ENCODE results near the gene ZNF687.
A peak's percentile ranks its signal among the peaks of the same experiment; 100 is the strongest.
"Not testable (repeated sequence)": the region's sequence is repeated elsewhere in the genome, so short reads cannot be mapped to it uniquely, and the experiment has no call there.

Gene ZNF687

GRCh38 chr1:151281969-151282882 lies at the start of gene ZNF687:
Gene ZNF687, plus strand, starts transcription at chr1:151282299. Its CDS starts 3,993 bp downstream, at chr1:151286292.
- peak; percentile 100 for DNase-seq

GRCh38 chr1:151235235-151235634 lies 46.9 kb upstream of the ZNF687 start:
- DNase-seq, result no peak

GRCh38 chr1:151237678-151238466 lies 44.2 kb upstream of the ZNF687 start:
- no peak for DNase-seq

DNA sequence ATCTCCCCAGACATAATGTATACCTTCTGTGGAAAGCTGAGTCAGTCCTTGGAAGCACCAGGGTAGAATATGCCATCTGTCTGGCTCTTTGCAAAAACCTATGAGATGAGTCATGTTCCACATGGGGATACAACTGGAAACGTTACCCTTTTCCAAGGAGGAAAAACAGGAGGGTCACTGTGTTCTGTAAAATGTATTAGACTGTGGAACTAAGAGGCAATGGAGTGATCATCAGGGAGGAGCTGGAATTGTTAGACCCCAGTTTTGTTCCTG lies 43.7 kb upstream of the ZNF687 start:
- peak; percentile 82 for DNase-seq

GRCh38 chr1:151242442-151242841 lies 39.7 kb upstream of the ZNF687 start:
- no peak for DNase-seq

- no peak for DNase-seq
These were observed 38.3 kb upstream of the ZNF687 start for GRCh38 chr1:151243683-151244216.

DNA sequence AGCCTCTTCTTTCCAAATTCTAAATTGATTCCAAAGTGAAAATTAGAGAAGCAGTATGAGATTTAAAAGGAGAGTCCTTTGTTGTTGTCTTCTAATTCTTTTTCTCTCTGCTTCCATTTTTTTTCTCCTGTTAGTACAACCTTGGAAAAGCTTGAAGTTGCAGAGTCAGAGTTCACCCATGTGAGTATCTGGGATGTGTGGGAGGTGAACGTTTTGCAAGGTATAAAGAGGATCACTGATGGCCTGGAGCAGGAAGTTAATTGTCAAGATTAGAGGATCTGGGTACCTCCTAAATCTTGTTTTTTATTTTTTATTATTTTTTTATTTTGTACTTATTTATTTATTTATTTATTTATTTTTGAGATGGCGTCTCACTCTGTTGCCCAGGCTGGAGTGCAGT lies 35.3 kb upstream of the ZNF687 start:
- no peak for DNase-seq

- DNase-seq, result peak; percentile 78
These were observed 30.2 kb upstream of the ZNF687 start for GRCh38 chr1:151251656-151252470.

- DNase-seq, result peak; percentile 92
These were observed 27.6 kb upstream of the ZNF687 start, which contains the start of gene PSMD4 for GRCh38 chr1:151254217-151255213. Gene PSMD4, plus strand, starts transcription at chr1:151254734. Its CDS starts 49 bp downstream, at chr1:151254783.

- DNase-seq, result no peak
These were observed 26.7 kb upstream of the ZNF687 start for GRCh38 chr1:151255381-151255780.

- DNase-seq, result no peak
These were observed 22.7 kb upstream of the ZNF687 start for GRCh38 chr1:151259351-151259750.

DNA sequence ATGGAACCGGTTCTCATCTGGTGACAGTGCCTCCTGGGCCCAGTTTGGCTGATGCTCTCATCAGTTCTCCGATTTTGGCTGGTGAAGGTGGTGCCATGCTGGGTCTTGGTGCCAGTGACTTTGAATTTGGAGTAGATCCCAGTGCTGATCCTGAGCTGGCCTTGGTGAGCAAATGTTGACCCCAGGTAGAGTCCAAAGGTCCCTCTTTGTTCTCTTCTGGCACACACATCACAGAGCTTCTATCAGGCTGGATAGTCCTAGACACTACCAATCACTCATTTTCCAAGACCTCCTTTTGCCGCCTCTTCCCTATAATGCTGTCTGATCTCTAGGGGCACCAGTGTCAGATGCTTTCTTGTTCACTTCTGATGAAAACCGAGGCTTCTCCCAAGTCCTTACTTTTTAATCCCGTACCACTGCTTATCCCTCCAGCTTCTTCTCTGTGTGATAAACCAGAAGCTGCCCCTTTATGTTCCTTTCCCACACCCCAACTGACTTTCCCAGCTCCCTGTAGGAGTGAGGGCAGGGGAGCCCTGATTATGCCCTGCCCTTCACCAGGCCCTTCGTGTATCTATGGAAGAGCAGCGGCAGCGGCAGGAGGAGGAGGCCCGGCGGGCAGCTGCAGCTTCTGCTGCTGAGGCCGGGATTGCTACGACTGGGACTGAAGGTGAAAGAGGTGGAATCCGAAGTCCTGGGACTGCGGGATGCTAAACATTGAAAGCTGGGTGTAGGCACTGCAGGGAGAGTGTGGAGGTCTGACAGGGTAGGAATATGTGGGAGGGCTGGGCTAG lies 16.5 kb upstream of the ZNF687 start:
- no peak for DNase-seq

GRCh38 chr1:151266315-151266714 lies 15.8 kb upstream of the ZNF687 start:
- DNase-seq, result no peak

DNA sequence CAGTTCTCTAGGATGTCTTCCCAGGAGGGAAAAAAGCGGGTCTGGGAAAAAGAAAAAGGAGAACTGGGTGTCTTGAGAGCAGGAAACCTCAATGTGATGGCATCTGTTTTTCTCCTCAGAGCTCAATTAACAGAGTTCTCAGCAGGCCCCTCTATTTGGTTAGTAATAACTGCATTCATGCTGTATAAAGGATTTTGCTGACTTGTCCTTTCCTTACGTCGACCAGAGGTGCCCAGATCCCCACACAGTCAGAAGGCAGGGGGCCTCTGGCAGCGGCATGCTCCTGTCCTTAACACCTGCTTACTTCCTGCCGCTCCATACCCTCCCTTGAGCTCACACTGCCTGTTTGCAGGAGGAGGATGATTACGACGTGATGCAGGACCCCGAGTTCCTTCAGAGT lies 15.3 kb upstream of the ZNF687 start:
- DNase-seq, result no peak

- DNase-seq, result no peak
These were observed 14.3 kb upstream of the ZNF687 start for GRCh38 chr1:151267760-151268159.

DNA sequence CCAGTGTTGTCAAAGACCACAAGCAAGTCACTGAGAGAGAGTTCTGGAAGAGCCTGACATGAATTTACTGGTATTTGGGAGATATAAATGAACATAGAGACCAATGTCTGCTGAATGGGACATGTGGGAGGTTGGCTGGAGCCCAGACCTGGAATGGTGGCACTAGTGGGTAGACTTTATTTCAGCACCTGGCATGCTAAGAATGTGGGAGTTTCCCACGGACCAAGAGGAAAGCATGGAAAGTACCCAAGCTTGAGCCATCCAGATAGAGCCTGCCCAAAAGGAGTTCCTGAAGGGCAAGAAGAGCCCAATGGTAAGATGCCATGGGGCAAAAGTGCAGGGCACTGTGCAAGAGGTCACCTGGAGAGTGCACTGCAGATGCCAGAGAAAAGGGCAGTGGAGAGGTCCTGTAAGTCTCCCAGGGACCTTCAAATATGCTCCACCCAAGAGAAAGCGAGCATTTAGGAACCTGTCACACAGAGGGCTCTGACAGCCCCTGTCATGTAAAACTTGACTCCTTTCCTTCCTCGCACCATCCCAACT lies 8.1 kb upstream of the ZNF687 start:
- DNase-seq, result no peak

DNA sequence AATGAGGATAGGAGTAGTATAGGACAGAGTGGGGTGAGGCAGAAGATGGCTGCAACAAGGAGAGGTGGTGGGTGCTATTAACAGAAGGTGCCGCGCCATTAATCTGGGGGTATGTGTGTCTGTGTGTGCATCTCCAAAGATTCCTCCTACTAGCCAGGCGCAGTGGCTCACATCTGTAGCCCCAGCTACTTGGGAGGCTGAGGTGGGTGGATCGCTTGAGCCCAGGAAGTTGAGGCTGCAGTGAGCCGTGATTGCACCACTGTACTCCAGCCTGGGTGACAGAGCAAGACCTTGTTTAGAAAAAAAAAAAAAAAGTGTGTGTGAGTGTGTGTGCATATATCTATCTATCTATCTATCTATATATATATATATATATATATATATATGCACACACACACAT lies 6.8 kb upstream of the ZNF687 start:
- DNase-seq, result not testable (repeated sequence)

DNA sequence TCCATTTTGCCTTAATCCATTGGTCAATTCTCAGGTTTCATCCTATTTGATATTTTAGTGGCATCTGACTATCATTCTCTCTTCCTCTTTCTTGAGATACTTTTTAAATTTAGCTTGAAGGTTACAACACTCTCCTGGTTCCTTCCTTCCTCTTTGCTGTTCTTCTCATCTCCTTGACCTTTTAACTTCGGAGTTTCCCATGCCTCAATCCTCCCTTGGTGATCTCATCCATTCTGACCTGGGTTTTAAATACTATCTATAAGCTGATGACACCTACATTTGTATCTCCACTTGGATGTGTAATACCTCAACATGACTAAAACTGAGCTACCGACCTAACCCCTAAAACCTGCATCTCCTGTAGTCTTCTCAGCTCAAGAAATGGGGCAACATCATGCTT lies 4.8 kb upstream of the ZNF687 start:
- no peak for DNase-seq

- peak; percentile 96 for DNase-seq
These were observed 702 bp upstream of the ZNF687 start for GRCh38 chr1:151281225-151281968.

All from NCI-H446 treated with DMSO at 0.1 percent for 48 hours (cell line).